Measurements from ENCODE around the gene CADM2.

CADM2 gene

GRCh38 chr3:85288257-85288656 is 329.5 kb downstream of the CADM2 start:
- Histone ChIP-seq H3K23ac (ENCODE audit: low read length in 2 of 2) (no peak overlapping the region), H2AK5ac (ENCODE audit: low read length, severe bottlenecking) (no peak overlapping the region), H3K9me3 (ENCODE audit: control insufficient read depth, low read length) (no peaks in the 10 kb centered on the region), H3K79me1 (replicated peaks; ENCODE audit: low read length, poor library complexity, severe bottlenecking) (no peaks in the 10 kb centered on the region), H2AFZ (ENCODE audit: low read depth, low read length) (no peak overlapping the region), H3K4me3 (ENCODE audit: insufficient read depth in 1 of 2, low read depth in 1 of 2, low read length in 2 of 2) (no peak overlapping the region), H2BK5ac (ENCODE audit: low read depth, low read length, poor library complexity, severe bottlenecking) (no peak overlapping the region), H4K8ac (ENCODE audit: low read length) (no peak overlapping the region), H3K9ac (ENCODE audit: low read length) (no peak overlapping the region), H2BK12ac (ENCODE audit: low read length in 2 of 2) (no peak overlapping the region), H3K27me3 (ENCODE audit: control insufficient read depth in 1 of 2, insufficient read depth in 1 of 2, low read length in 2 of 2) (no peaks in the 10 kb centered on the region), H3K36me3 (ENCODE audit: control insufficient read depth in 1 of 2, insufficient read depth in 2 of 2, low read depth in 1 of 2, low read length in 2 of 2) (no peaks in the 10 kb centered on the region), H3K4me1 (ENCODE audit: control insufficient read depth, insufficient read depth, low read depth, low read length) (no peaks in the 10 kb centered on the region), H3K4me2 (ENCODE audit: low read length, poor library complexity, severe bottlenecking) (no peak overlapping the region), H2BK120ac (ENCODE audit: low read depth, low read length) (no peak overlapping the region), H3K27ac (ENCODE audit: low read length, poor library complexity, severe bottlenecking) (no peak overlapping the region), H2BK15ac (ENCODE audit: low read depth, poor library complexity, severe bottlenecking) (no peak overlapping the region), H4K91ac (ENCODE audit: low read length) (no peak overlapping the region), H3K4ac (ENCODE audit: low read depth in 1 of 2, low read length in 2 of 2) (no peak overlapping the region), H3K14ac (ENCODE audit: low read length in 2 of 2) (no peak overlapping the region), H3K18ac (ENCODE audit: low read depth in 1 of 2, low read length in 2 of 2) (no peak overlapping the region)
- DNase-seq, result no peak

GRCh38 chr3:85297291-85297690 is 338.5 kb downstream of the CADM2 start:
- no peak overlapping the region for H2AFZ ChIP-seq (ENCODE audit: low read depth, low read length)
- no peak overlapping the region for H2BK15ac ChIP-seq (ENCODE audit: low read depth, poor library complexity, severe bottlenecking)
- H2BK12ac ChIP-seq (ENCODE audit: low read length in 2 of 2), result no peak overlapping the region
- no peak overlapping the region for H3K9ac ChIP-seq (ENCODE audit: low read length)
- H2AK5ac ChIP-seq (ENCODE audit: low read length, severe bottlenecking), result no peak overlapping the region
- H4K91ac ChIP-seq (ENCODE audit: low read length), result no peak overlapping the region
- H3K9me3 ChIP-seq (ENCODE audit: control insufficient read depth, low read length), result no peaks in the 10 kb centered on the region
- H3K4me2 ChIP-seq (ENCODE audit: low read length, poor library complexity, severe bottlenecking), result no peak overlapping the region
- H3K27ac ChIP-seq (ENCODE audit: low read length, poor library complexity, severe bottlenecking), result no peak overlapping the region
- H3K14ac ChIP-seq (ENCODE audit: low read length in 2 of 2), result no peak overlapping the region
- no peak overlapping the region for H4K8ac ChIP-seq (ENCODE audit: low read length)
- no peak overlapping the region for H3K4ac ChIP-seq (ENCODE audit: low read depth in 1 of 2, low read length in 2 of 2)
- DNase-seq, result no peak
- no peaks in the 10 kb centered on the region for H3K36me3 ChIP-seq (ENCODE audit: control insufficient read depth in 1 of 2, insufficient read depth in 2 of 2, low read depth in 1 of 2, low read length in 2 of 2)
- H2BK5ac ChIP-seq (ENCODE audit: low read depth, low read length, poor library complexity, severe bottlenecking), result no peak overlapping the region
- no peak overlapping the region for H3K4me3 ChIP-seq (ENCODE audit: insufficient read depth in 1 of 2, low read depth in 1 of 2, low read length in 2 of 2)
- no peaks in the 10 kb centered on the region for H3K27me3 ChIP-seq (ENCODE audit: control insufficient read depth in 1 of 2, insufficient read depth in 1 of 2, low read length in 2 of 2)
- no peaks in the 10 kb centered on the region for H3K79me1 ChIP-seq (replicated peaks; ENCODE audit: low read length, poor library complexity, severe bottlenecking)
- no peaks in the 10 kb centered on the region for H3K4me1 ChIP-seq (ENCODE audit: control insufficient read depth, insufficient read depth, low read depth, low read length)
- no peak overlapping the region for H2BK120ac ChIP-seq (ENCODE audit: low read depth, low read length)
- no peak overlapping the region for H3K23ac ChIP-seq (ENCODE audit: low read length in 2 of 2)
- H3K18ac ChIP-seq (ENCODE audit: low read depth in 1 of 2, low read length in 2 of 2), result no peak overlapping the region

- no peak overlapping the region for H2AK5ac ChIP-seq (ENCODE audit: low read length, severe bottlenecking)
- WGBS, result no CpG with 5 or more reads among the region's 1 CpG
- H3K4me1 ChIP-seq (ENCODE audit: control insufficient read depth, insufficient read depth, low read depth, low read length), result no peaks in the 10 kb centered on the region
- H3K36me3 ChIP-seq (ENCODE audit: control insufficient read depth in 1 of 2, insufficient read depth in 2 of 2, low read depth in 1 of 2, low read length in 2 of 2), result no peaks in the 10 kb centered on the region
- H4K8ac ChIP-seq (ENCODE audit: low read length), result no peak overlapping the region
- H4K91ac ChIP-seq (ENCODE audit: low read length), result no peak overlapping the region
- no peak overlapping the region for H2BK12ac ChIP-seq (ENCODE audit: low read length in 2 of 2)
- H3K79me1 ChIP-seq (replicated peaks; ENCODE audit: low read length, poor library complexity, severe bottlenecking), result no peaks in the 10 kb centered on the region
- no peak overlapping the region for H3K18ac ChIP-seq (ENCODE audit: low read depth in 1 of 2, low read length in 2 of 2)
- no peak overlapping the region for H3K4ac ChIP-seq (ENCODE audit: low read depth in 1 of 2, low read length in 2 of 2)
- no peaks in the 10 kb centered on the region for H3K9me3 ChIP-seq (ENCODE audit: control insufficient read depth, low read length)
- H3K4me2 ChIP-seq (ENCODE audit: low read length, poor library complexity, severe bottlenecking), result no peak overlapping the region
- no peak overlapping the region for H2BK15ac ChIP-seq (ENCODE audit: low read depth, poor library complexity, severe bottlenecking)
- no peak overlapping the region for H3K14ac ChIP-seq (ENCODE audit: low read length in 2 of 2)
- H3K4me3 ChIP-seq (ENCODE audit: insufficient read depth in 1 of 2, low read depth in 1 of 2, low read length in 2 of 2), result no peak overlapping the region
- H3K27me3 ChIP-seq (ENCODE audit: control insufficient read depth in 1 of 2, insufficient read depth in 1 of 2, low read length in 2 of 2), result no peaks in the 10 kb centered on the region
- no peak overlapping the region for H3K27ac ChIP-seq (ENCODE audit: low read length, poor library complexity, severe bottlenecking)
- H2AFZ ChIP-seq (ENCODE audit: low read depth, low read length), result no peak overlapping the region
- H2BK5ac ChIP-seq (ENCODE audit: low read depth, low read length, poor library complexity, severe bottlenecking), result no peak overlapping the region
- H2BK120ac ChIP-seq (ENCODE audit: low read depth, low read length), result no peak overlapping the region
- H3K23ac ChIP-seq (ENCODE audit: low read length in 2 of 2), result no peak overlapping the region
- H3K9ac ChIP-seq (ENCODE audit: low read length), result no peak overlapping the region
- no peak for DNase-seq
Observed at GRCh38 chr3:85298032-85298431, 339.2 kb downstream of the CADM2 start.

- Histone ChIP-seq H4K8ac (ENCODE audit: low read length) (no peak overlapping the region), H2AK5ac (ENCODE audit: low read length, severe bottlenecking) (no peak overlapping the region), H3K27me3 (ENCODE audit: control insufficient read depth in 1 of 2, insufficient read depth in 1 of 2, low read length in 2 of 2) (no peaks in the 10 kb centered on the region), H2BK120ac (ENCODE audit: low read depth, low read length) (no peak overlapping the region), H3K14ac (ENCODE audit: low read length in 2 of 2) (no peak overlapping the region), H4K91ac (ENCODE audit: low read length) (no peak overlapping the region), H3K4me1 (ENCODE audit: control insufficient read depth, insufficient read depth, low read depth, low read length) (no peaks in the 10 kb centered on the region), H2AFZ (ENCODE audit: low read depth, low read length) (no peak overlapping the region), H3K27ac (ENCODE audit: low read length, poor library complexity, severe bottlenecking) (no peak overlapping the region), H3K9ac (ENCODE audit: low read length) (no peak overlapping the region), H2BK12ac (ENCODE audit: low read length in 2 of 2) (no peak overlapping the region), H3K79me1 (replicated peaks; ENCODE audit: low read length, poor library complexity, severe bottlenecking) (no peaks in the 10 kb centered on the region), H3K4me3 (ENCODE audit: insufficient read depth in 1 of 2, low read depth in 1 of 2, low read length in 2 of 2) (no peak overlapping the region), H2BK5ac (ENCODE audit: low read depth, low read length, poor library complexity, severe bottlenecking) (no peak overlapping the region), H3K4me2 (ENCODE audit: low read length, poor library complexity, severe bottlenecking) (no peak overlapping the region), H3K23ac (ENCODE audit: low read length in 2 of 2) (no peak overlapping the region), H3K4ac (ENCODE audit: low read depth in 1 of 2, low read length in 2 of 2) (no peak overlapping the region), H2BK15ac (ENCODE audit: low read depth, poor library complexity, severe bottlenecking) (no peak overlapping the region), H3K18ac (ENCODE audit: low read depth in 1 of 2, low read length in 2 of 2) (no peak overlapping the region), H3K36me3 (ENCODE audit: control insufficient read depth in 1 of 2, insufficient read depth in 2 of 2, low read depth in 1 of 2, low read length in 2 of 2) (no peaks in the 10 kb centered on the region), H3K9me3 (ENCODE audit: control insufficient read depth, low read length) (no peaks in the 10 kb centered on the region)
- DNase-seq, result no peak
- WGBS, result 94% methylated on average over 2 of the region's 4 CpGs
Observed at GRCh38 chr3:85303156-85303555, 344.4 kb downstream of the CADM2 start.

All from mesenchymal stem cell (in vitro differentiated cells and primary cell).